RWPE1 (cell line): ENCODE results near the gene TRPM6.

ENCODE experiments used
- CTCF ChIA-PET: fragments of 350-600 bp; sonication (Branson Sonifier 250); formaldehyde crosslinking; extraction: SDS; loops from one replicate; lab custom pipeline; 2021; lab: Yijun Ruan, JAX
- POLR2A ChIA-PET: fragments of 400-600 bp; formaldehyde crosslinking; extraction: SDS; loops from one replicate; lab custom pipeline; 2020; ENCODE audit warnings: antibody characterized with exemption; ENCODE audit not compliant: low non-redundant PET; lab: Yijun Ruan, JAX
- DNase-seq: peaks from one replicate; pipeline ENCODE4 v3.0.0; 2012; ENCODE audit warnings: low spot score
- H3K27ac ChIP-seq: fragments of 450-650 bp; 2 replicates; pipeline ENCODE4 v1.5.1; 2017
- TF ChIP-seq, protein P1 (sequence below): fragments of 450-650 bp; conservative IDR thresholded peaks from 2 replicates; pipeline ENCODE4 v1.5.1; 2017; ENCODE audit warnings: low read depth, mild to moderate bottlenecking

Gene TRPM6

DNA sequence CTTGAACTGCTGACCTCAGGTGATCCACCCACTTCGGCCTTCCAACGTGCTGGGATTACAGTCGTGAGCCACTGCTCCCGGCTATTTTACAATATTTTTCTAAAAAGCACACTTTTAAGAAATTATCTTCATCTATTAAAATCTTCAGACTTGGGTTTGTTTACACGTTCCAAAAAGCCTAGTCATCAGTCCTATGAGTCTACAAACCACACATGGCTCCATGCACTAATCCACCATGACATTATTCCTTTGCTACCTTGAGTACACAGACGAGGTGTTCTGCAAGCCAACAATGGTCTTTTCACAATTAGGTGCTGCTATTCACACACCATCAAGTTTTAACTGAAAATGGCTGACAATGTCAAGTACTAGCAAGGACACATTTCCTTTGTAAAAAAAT is 41.0 kb downstream of the TRPM6 start:
- CTCF ChIA-PET = no interaction called here
- POLR2A ChIA-PET = no interaction called here
- DNase-seq = no peak
- TF ChIP-seq, protein P1, sequence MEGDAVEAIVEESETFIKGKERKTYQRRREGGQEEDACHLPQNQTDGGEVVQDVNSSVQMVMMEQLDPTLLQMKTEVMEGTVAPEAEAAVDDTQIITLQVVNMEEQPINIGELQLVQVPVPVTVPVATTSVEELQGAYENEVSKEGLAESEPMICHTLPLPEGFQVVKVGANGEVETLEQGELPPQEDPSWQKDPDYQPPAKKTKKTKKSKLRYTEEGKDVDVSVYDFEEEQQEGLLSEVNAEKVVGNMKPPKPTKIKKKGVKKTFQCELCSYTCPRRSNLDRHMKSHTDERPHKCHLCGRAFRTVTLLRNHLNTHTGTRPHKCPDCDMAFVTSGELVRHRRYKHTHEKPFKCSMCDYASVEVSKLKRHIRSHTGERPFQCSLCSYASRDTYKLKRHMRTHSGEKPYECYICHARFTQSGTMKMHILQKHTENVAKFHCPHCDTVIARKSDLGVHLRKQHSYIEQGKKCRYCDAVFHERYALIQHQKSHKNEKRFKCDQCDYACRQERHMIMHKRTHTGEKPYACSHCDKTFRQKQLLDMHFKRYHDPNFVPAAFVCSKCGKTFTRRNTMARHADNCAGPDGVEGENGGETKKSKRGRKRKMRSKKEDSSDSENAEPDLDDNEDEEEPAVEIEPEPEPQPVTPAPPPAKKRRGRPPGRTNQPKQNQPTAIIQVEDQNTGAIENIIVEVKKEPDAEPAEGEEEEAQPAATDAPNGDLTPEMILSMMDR = no peak
- H3K27ac ChIP-seq = no peak overlapping the region

DNA sequence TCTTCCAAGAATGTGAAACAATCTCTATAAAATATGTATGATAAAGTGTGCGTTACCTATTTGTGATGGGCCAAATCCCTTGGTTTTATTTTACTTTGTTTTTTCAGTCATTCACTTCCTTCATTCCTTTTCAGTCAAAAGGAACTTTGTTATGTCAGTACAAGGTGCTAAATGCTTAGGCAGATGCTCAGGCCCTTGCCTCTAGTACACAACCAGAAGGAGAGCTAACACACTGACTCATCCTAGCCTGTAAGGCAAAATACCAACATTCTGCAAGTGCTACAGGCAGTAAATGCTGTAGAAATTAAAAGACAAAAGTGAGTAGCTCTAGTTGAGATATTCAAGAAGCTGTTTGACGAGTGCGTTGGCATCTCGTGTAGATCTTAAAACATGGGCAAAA is 49.4 kb downstream of the TRPM6 start:
- no peak for DNase-seq
- TF ChIP-seq, protein P1 = no peak
- POLR2A ChIA-PET = no interaction called here
- CTCF ChIA-PET = interaction anchor here (0.6 kb wide), 1 partner anchor 35 kb away, joined by 3 read pairs; no protein-coding TSS in a partner anchor
- no peak overlapping the region for H3K27ac ChIP-seq

DNA sequence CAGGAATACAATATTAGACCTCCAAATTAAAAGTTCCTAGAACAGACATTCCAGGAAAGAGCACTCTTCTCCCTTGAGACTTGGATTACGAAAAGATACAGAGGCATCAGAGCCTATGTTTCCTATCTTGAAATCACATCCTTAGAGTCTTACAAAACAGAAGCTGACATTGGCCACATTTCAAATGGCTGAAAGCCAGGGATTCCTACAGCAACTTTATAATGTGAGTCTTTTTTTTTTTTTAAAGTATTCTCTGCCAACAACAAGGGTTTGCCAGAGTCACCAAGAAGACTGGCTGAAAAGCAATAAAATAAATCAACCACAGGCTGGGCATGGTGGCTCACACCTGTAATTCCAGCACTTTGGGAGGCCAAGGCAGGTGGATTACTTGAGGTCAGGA is 63.1 kb downstream of the TRPM6 start:
- H3K27ac ChIP-seq = no peak overlapping the region
- TF ChIP-seq, protein P1 = no peak
- POLR2A ChIA-PET = no interaction called here
- DNase-seq = no peak
- CTCF ChIA-PET = interaction anchor here (0.6 kb wide), 2 partner anchors 190 to 307 kb away, joined by 3 to 4 read pairs; no protein-coding TSS in a partner anchor

DNA sequence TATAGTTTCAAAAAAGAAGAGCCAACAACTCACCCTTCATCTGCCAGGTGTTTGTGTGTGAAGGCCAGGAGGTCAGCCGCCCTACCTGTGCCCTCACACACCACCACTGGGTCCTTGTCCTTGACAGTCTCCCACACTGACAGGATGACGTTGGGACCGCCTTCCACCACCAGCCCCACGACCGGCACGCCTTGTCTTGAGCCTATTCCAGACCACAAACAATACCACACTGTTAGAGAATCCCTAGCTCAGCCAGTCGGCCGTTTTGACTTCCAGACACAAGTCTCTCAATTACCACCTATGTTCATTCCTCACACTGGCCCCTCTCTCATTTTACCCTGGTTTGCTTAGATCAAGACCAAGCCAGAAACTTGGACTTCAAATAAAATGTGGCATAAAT is 66.1 kb downstream of the TRPM6 start:
- TF ChIP-seq, protein P1 = no peak
- no peak overlapping the region for H3K27ac ChIP-seq
- DNase-seq = no peak
- ChIA-PET CTCF (no interaction called here), POLR2A (interaction anchor here (0.6 kb wide), 1 partner anchor 129 kb away, joined by 3 read pairs; no protein-coding TSS in a partner anchor)

DNA sequence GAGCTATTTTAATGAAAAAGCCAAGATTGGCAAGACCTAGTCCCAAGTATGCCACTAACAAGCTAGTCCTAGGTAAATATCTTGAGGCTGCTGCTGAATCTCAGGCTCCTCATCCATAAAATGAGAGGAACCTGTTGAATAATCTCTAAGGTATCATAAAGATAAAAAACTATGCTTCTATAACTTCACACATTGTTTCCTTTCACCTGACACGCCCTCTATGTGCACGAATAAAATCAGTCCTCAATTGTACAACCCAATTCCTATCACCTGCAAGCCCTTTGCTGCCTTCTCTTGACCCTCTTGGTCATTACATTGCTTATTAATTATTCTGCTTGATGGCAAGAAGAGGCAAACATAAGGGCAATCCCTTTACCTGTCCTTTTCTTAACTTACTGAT is 69.9 kb downstream of the TRPM6 start:
- DNase-seq = no peak
- ChIA-PET CTCF (interaction anchor here (0.8 kb wide), 1 partner anchor 25 kb away, joined by 3 read pairs; no protein-coding TSS in a partner anchor), POLR2A (no interaction called here)

DNA sequence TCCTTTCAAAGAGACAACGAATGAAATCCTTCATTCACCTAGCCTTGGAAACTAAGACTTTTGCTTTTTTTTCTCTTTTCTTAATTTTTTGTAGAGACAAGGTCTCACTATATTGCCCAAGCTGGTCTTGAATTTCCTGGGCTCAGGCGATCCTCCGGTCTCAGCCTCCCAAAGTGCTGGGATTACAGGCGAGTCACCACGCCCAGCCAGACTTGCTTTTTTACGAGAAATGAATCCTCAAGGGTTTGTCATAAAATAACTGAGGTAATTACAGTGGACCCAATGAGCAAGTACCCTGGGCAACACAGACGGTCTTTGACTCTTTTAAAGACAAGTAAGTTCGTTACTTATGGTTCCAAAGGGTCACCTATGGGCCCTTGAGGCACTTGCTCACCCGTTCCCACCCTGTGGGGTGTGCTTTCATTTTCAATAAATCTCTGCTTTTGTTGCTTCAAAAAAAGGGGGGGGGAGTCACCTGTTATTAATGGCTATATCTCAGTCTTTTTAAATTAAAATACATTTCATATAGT is 70.4 kb downstream of the TRPM6 start:
- POLR2A ChIA-PET = no interaction called here

More for the DNA sequence above, 69.9 kb downstream of the TRPM6 start:
- H3K27ac ChIP-seq = no peak overlapping the region
- TF ChIP-seq, protein P1 = no peak

More for the DNA sequence above, 70.4 kb downstream of the TRPM6 start:
- no peak for DNase-seq
- TF ChIP-seq, protein P1 = no peak
- CTCF ChIA-PET = interaction anchor here (0.6 to 0.8 kb wide), 3 partner anchors 25 to 39 kb away, joined by 3 to 5 read pairs (median 4); no protein-coding TSS in a partner anchor
- H3K27ac ChIP-seq = no peak overlapping the region
